DND-41 (cell line): ENCODE measurements around the gene SLC36A4.

ENCODE experiments used
- EZH2 ChIP-seq: IDR thresholded peaks from 3 replicates; pipeline ENCODE4 v1.6.1; 2012; ENCODE audit warnings: borderline replicate concordance, low read depth, mild to moderate bottlenecking, moderate library complexity, low read length, inconsistent platforms; ENCODE audit not compliant: severe bottlenecking
- TF ChIP-seq, protein P1 (sequence below): IDR thresholded peaks from 2 replicates; pipeline ENCODE4 v1.5.1; 2012; ENCODE audit warnings: borderline replicate concordance, low read length, moderate library complexity, mild to moderate bottlenecking; ENCODE audit not compliant: poor library complexity, severe bottlenecking; ENCODE audit errors: extremely low read depth

- TF ChIP-seq, protein P1, sequence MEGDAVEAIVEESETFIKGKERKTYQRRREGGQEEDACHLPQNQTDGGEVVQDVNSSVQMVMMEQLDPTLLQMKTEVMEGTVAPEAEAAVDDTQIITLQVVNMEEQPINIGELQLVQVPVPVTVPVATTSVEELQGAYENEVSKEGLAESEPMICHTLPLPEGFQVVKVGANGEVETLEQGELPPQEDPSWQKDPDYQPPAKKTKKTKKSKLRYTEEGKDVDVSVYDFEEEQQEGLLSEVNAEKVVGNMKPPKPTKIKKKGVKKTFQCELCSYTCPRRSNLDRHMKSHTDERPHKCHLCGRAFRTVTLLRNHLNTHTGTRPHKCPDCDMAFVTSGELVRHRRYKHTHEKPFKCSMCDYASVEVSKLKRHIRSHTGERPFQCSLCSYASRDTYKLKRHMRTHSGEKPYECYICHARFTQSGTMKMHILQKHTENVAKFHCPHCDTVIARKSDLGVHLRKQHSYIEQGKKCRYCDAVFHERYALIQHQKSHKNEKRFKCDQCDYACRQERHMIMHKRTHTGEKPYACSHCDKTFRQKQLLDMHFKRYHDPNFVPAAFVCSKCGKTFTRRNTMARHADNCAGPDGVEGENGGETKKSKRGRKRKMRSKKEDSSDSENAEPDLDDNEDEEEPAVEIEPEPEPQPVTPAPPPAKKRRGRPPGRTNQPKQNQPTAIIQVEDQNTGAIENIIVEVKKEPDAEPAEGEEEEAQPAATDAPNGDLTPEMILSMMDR, result no peak
- no peak for TF ChIP-seq EZH2
Measured at GRCh38 chr11:93113824-93114223, 84.0 kb downstream of the SLC36A4 start.
